HL-60 (cell line): Measurements from ENCODE around the gene PLPPR1.
A peak's percentile ranks its signal among the peaks of the same experiment; 100 is the strongest.

ENCODE experiments used
- DNase-seq, 2 experiments: peaks; one replicate each; pipeline ENCODE4 v3.0.0-alpha.2; 2010 to 2020; ENCODE audit warnings: low read depth in 1 of 2, low spot score in 1 of 2
- H3K27ac ChIP-seq: fragments of 250-450 bp; sonication (Bioruptor Pico); replicated peaks from 2 replicates; pipeline ENCODE4 v1.5.1; 2020; ENCODE audit warnings: mild to moderate bottlenecking, moderate library complexity
- H3K27me3 ChIP-seq: fragments of 250-450 bp; sonication (Bioruptor Pico); 2 replicates; pipeline ENCODE4 v1.5.1; 2021; ENCODE audit warnings: mild to moderate bottlenecking, moderate library complexity; ENCODE audit not compliant: insufficient read depth, poor library complexity, severe bottlenecking
- H3K4me3 ChIP-seq: replicated peaks from 2 replicates; pipeline ENCODE4 v1.5.1; 2011; ENCODE audit warnings: mild to moderate bottlenecking, control low read depth, low read length; ENCODE audit not compliant: insufficient read depth
- CTCF ChIP-seq: IDR thresholded peaks from one replicate; pipeline ENCODE4 v1.5.1; 2011; ENCODE audit warnings: low read length, control low read depth, inconsistent platforms; ENCODE audit not compliant: insufficient read depth
- GABPA ChIP-seq: IDR thresholded peaks from 2 replicates; pipeline ENCODE4 v1.6.1; 2012; ENCODE audit warnings: low read depth
- POLR2AphosphoS5 ChIP-seq: IDR thresholded peaks from 2 replicates; pipeline ENCODE4 v1.6.1; 2012; ENCODE audit warnings: low read depth
- SPI1 ChIP-seq: IDR thresholded peaks from 2 replicates; pipeline ENCODE4 v1.6.1; 2012; ENCODE audit warnings: low read depth, mild to moderate bottlenecking, borderline replicate concordance
- TF ChIP-seq, protein P1 (sequence below): IDR thresholded peaks from 2 replicates; pipeline ENCODE4 v1.6.1; 2012; ENCODE audit warnings: low read depth; ENCODE audit not compliant: insufficient replicate concordance

Gene PLPPR1

DNA sequence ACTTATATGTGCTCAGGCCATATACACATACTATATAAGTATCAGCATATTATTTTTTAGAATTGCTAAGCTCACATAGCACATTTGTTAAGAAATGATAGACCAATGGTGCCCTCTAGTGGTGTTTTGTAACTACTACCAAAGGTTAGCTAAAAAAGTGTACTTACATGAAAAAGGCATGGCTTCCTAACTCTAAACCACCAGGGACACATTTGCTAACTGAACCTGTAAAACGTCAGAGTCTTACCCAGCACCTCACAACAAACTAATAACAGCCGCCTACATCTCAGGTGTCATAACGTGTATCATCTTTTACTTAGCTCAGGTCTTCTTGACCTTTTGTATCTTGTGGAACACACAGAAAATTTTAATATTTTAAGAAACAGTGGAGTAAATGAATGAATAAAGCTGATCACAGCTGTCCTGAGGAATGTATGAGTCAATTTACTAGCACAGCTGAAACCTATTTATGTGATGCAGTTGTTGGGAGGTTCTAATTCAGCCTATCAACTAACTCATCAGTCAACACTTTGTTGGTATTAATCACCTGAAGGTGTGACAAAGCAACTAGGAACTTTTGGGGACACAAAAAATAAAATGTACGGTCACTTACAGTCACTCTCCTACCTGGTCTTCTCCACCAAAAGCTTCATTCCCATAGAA lies 283.4 kb downstream of the PLPPR1 start:
- Histone ChIP-seq H3K27ac (no peak overlapping the region), H3K4me3 (no peak overlapping the region), H3K27me3 (no peaks in the 10 kb centered on the region)
- peak; percentile 51 for TF ChIP-seq CTCF
- TF ChIP-seq POLR2AphosphoS5 = no peak
- peak; percentile 17 to 54 for DNase-seq

DNA sequence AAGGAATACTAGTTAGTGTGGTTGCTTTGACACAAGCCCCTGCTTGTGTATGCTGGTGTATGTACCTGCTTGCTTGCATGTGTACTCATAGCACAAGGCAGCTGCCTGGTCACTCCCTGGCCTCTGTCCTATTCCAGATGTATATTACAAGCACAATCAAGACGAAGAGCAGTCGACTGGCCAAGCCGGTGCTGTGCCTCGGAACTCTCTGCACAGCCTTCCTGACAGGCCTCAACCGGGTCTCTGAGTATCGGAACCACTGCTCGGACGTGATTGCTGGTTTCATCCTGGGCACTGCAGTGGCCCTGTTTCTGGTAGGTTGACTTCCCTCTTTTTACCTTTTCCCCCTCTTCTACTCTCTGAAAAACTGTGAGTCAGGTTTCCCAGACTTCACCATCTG lies 284.1 kb downstream of the PLPPR1 start:
- no peak for DNase-seq
- no peaks in the 10 kb centered on the region for H3K27me3 ChIP-seq
- TF ChIP-seq GABPA = no peak
- no peak for TF ChIP-seq POLR2AphosphoS5
- TF ChIP-seq, protein P1, sequence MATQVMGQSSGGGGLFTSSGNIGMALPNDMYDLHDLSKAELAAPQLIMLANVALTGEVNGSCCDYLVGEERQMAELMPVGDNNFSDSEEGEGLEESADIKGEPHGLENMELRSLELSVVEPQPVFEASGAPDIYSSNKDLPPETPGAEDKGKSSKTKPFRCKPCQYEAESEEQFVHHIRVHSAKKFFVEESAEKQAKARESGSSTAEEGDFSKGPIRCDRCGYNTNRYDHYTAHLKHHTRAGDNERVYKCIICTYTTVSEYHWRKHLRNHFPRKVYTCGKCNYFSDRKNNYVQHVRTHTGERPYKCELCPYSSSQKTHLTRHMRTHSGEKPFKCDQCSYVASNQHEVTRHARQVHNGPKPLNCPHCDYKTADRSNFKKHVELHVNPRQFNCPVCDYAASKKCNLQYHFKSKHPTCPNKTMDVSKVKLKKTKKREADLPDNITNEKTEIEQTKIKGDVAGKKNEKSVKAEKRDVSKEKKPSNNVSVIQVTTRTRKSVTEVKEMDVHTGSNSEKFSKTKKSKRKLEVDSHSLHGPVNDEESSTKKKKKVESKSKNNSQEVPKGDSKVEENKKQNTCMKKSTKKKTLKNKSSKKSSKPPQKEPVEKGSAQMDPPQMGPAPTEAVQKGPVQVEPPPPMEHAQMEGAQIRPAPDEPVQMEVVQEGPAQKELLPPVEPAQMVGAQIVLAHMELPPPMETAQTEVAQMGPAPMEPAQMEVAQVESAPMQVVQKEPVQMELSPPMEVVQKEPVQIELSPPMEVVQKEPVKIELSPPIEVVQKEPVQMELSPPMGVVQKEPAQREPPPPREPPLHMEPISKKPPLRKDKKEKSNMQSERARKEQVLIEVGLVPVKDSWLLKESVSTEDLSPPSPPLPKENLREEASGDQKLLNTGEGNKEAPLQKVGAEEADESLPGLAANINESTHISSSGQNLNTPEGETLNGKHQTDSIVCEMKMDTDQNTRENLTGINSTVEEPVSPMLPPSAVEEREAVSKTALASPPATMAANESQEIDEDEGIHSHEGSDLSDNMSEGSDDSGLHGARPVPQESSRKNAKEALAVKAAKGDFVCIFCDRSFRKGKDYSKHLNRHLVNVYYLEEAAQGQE = no peak
- no peak for TF ChIP-seq CTCF
- no peak for TF ChIP-seq SPI1
- no peak overlapping the region for H3K27ac ChIP-seq
- no peak overlapping the region for H3K4me3 ChIP-seq

DNA sequence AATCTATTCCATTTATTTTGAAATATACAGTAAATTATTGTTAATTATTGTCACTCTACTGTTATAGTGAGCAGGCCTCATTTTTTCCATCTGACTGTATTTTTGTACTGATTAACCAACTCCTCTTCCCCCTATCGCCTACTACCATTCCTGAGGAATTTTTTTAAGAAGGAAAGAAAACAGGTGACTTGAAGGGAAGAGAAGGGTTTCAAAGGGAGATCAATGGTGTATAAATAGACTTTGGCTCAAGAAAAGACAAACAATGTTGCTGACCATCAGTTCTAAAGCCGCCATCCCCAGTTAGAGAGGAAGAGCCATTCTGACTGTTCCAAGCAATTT lies 286.6 kb downstream of the PLPPR1 start:
- DNase-seq = no peak
- H3K4me3 ChIP-seq = no peak overlapping the region
- H3K27me3 ChIP-seq = no peaks in the 10 kb centered on the region
- no peak overlapping the region for H3K27ac ChIP-seq
- no peak for TF ChIP-seq POLR2AphosphoS5
- no peak for TF ChIP-seq CTCF
- TF ChIP-seq SPI1 = no peak
- TF ChIP-seq GABPA = no peak
- TF ChIP-seq, protein P1 = no peak

DNA sequence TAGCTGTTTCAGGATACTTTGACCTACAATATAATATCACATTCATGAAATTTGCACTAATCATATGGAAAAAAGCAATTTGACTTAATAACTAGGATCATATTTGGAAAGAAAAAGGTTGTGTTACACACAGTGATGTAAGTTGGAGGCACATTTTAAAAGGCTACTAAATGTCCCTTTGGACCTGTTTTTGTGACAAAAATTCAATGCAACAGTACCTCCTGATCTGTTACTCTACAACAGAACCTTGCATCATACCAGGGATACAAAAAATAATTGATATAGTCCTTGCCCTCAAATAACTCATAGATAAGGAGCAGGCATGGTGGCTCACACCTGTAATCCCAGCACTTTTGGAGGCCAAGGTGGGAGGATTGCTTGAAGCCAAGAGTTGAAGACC lies 289.2 kb downstream of the PLPPR1 start:
- H3K27me3 ChIP-seq = no peaks in the 10 kb centered on the region
- TF ChIP-seq GABPA (no peak), POLR2AphosphoS5 (no peak), CTCF (no peak)
- TF ChIP-seq, protein P1 = no peak
- DNase-seq = no peak
- no peak overlapping the region for H3K4me3 ChIP-seq
- H3K27ac ChIP-seq = no peak overlapping the region
